Measurements from ENCODE around the gene GDI1.

GDI1 gene

GRCh38 chrX:154408659-154409221 lies 28.2 kb upstream of the GDI1 start:
- in situ Hi-C loops (cut with MboI; ENCODE audit: low sequenced_read_pairs): no loop called here

- in situ Hi-C loops (cut with MboI; ENCODE audit: low sequenced_read_pairs): no loop called here
Observed at GRCh38 chrX:154409222-154409871, 27.6 kb upstream of the GDI1 start, which contains the start of gene DNASE1L1. Gene DNASE1L1 (minus strand): TSS chrX:154409254. CDS start chrX:154405568, 3,686 bp downstream.

DNA sequence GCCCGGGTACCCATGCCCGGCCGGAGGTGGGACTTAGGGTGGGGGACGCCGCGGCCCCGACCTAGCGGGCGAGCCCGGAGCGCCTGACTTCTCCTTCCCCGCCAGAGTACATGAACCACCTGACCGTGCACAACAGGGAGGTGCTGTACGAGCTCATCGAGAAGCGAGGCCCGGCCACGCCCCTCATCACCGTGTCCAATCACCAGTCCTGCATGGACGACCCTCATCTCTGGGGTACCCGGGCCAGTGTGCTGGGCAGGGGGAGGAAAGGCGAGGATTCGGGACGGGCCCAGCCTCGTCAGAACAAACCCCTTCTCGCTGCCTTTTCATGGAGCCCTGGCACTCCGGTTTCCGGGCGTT lies 25.0 kb upstream of the GDI1 start:
- in situ Hi-C loops (cut with MboI; ENCODE audit: low sequenced_read_pairs): no loop called here

DNA sequence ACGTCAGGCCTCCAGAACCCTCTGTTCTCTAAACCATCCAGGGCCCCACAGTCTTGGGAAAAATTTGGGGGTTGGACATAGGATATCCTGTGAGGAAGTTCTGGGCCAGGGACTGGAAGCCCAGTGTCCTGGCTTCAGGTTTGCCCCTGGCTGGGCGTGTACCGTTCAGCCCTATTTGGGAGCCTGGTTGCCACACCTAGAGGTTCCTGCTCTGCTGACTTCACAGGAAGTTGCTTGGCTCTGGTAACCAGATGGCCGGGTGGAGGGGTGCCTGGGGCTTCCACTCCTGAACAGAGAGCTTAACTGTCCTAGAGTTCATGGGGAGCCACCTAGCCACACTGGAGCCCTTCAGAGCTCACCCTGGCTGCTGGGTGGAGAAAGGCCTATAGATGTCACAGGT lies 24.5 kb upstream of the GDI1 start:
- in situ Hi-C loops (cut with MboI; ENCODE audit: low sequenced_read_pairs): no loop called here

- in situ Hi-C loops (cut with MboI; ENCODE audit: low sequenced_read_pairs): no loop called here
Observed at GRCh38 chrX:154413142-154413541, 23.8 kb upstream of the GDI1 start.

- in situ Hi-C loops (cut with MboI; ENCODE audit: low sequenced_read_pairs): no loop called here
Observed at GRCh38 chrX:154417157-154417556, 19.8 kb upstream of the GDI1 start.

DNA sequence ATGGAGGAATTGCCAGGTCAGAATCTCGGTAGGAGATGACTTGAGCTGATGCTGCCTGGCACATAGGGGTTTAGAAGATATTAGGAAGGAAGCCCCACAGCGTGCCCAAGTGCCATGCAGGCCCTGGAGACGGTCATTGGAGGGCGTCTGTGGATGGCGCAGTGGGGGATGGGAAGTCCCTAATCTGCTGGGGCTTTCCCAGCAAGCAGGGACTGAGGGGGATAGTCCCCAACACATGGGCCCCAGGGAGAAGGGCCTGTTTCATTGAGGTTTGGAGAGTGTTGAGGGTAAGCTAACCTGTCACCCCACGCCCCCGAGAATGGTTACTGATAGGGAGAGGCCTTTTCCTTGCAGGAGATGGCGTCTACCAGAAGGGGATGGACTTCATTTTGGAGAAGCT lies 17.8 kb upstream of the GDI1 start:
- in situ Hi-C loops (cut with MboI; ENCODE audit: low sequenced_read_pairs): no loop called here

GRCh38 chrX:154419688-154420401 lies 17.1 kb upstream of the GDI1 start:
- in situ Hi-C loops (cut with MboI; ENCODE audit: low sequenced_read_pairs): no loop called here

DNA sequence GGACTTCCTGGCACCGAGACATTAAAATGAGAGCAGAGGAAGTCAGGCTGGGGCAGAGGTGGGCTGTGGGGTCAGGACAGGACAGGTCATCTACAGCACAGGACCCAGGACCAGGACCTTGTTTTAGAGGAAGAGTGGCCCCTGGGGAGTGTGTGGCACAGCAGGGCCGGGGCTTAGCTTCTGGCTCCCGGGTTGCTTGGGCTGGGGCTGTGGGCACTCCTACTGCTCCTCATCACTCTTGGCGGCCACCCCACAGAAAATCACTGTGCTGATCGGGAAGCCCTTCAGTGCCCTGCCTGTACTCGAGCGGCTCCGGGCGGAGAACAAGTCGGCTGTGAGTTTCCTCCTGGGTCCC lies 16.6 kb upstream of the GDI1 start:
- in situ Hi-C loops (cut with MboI; ENCODE audit: low sequenced_read_pairs): no loop called here

GRCh38 chrX:154426916-154427770 lies 9.8 kb upstream of the GDI1 start:
- in situ Hi-C loops (cut with MboI; ENCODE audit: low sequenced_read_pairs): no loop called here

DNA sequence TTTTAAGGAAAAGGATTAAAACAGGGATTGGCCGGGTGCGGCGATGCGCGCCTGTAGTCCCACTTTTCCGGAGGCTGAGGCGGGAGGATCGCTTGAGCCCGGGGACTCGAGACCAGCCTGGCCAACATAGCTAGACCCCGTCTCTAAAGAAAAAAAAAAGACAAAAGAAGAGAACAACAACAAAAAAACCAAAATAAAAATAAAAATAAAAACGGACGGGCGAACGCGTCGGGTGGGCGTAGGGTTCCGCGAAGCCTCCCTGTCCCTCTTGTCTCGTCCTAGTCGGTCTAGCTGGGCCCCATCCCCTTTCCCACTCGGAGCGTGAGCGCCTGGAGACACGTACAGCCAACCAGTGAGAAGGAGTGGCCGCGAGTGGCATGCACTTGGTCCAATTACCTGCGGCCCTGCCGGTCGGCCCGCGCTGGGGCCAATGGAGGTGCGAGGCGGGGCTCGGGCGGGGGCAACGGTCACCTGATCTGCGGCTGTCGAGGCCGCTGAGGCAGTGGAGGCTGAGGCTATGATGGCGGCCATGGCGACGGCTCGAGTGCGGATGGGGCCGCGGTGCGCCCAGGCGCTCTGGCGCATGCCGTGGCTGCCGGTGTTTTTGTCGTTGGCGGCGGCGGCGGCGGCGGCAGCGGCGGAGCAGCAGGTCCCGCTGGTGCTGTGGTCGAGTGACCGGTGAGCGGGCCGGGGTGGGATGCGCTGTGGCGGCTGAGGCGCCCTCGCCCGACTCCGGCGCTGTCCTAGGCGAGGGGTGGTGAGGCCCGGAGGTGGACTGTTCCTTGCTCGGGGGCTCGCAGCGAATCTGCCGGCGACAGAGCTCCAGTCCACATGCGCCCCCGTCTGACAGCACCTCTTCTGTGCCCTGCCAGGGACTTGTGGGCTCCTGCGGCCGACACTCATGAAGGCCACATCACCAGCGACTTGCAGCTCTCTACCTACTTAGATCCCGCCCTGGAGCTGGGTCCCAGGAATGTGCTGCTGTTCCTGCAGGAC lies 8.5 kb upstream of the GDI1 start, which contains the start of gene ATP6AP1:
Gene ATP6AP1 (plus strand): TSS at position 502 of the 996 bp plus-strand sequence. CDS start 16 bp downstream, at position 518.
- in situ Hi-C loops (cut with MboI; ENCODE audit: low sequenced_read_pairs): no loop called here

- in situ Hi-C loops (cut with MboI; ENCODE audit: low sequenced_read_pairs): no loop called here
Observed at GRCh38 chrX:154429711-154430110, 7.2 kb upstream of the GDI1 start.

- in situ Hi-C loops (cut with MboI; ENCODE audit: low sequenced_read_pairs): no loop called here
Observed at GRCh38 chrX:154430479-154430878, 6.5 kb upstream of the GDI1 start.

DNA sequence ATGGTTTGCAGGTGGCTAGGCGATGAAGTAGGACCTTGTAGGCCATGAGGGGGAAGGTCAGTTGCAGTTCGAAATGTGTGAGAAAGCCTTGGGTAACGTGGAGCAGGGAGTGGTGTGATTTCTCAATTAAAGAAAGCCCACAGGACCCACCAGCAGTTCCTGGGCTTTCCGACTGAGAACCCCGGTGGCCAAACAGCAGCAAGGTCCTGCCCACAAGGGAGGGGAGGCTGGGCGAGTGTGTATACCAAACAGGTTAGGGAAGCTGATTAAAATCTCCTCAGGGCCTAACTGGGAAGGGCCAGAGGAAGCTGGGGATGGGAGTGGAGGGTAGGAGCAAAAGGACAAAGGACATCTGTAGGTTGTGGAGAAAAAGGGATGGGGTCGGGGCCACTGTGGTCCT lies 6.0 kb upstream of the GDI1 start:
- in situ Hi-C loops (cut with MboI; ENCODE audit: low sequenced_read_pairs): no loop called here

- in situ Hi-C loops (cut with MboI; ENCODE audit: low sequenced_read_pairs): no loop called here
Observed at GRCh38 chrX:154431341-154431740, 5.6 kb upstream of the GDI1 start.

DNA sequence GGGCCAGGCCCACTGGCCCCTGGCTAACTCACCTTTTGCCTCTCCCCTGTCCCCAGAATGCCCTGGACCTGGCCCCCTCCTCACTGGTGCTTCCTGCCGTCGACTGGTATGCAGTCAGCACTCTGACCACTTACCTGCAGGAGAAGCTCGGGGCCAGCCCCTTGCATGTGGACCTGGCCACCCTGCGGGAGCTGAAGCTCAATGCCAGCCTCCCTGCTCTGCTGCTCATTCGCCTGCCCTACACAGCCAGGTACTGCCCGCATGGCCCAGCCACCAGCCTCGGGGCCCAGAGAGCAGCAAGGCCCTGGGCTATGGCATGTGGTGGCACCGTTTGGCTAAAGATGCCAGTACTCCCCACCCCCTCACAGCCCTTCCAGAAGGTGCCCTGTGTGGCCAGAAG lies 4.7 kb upstream of the GDI1 start:
- in situ Hi-C loops (cut with MboI; ENCODE audit: low sequenced_read_pairs): no loop called here

- in situ Hi-C loops (cut with MboI; ENCODE audit: low sequenced_read_pairs): no loop called here
Observed at GRCh38 chrX:154433605-154434004, 3.3 kb upstream of the GDI1 start.

DNA sequence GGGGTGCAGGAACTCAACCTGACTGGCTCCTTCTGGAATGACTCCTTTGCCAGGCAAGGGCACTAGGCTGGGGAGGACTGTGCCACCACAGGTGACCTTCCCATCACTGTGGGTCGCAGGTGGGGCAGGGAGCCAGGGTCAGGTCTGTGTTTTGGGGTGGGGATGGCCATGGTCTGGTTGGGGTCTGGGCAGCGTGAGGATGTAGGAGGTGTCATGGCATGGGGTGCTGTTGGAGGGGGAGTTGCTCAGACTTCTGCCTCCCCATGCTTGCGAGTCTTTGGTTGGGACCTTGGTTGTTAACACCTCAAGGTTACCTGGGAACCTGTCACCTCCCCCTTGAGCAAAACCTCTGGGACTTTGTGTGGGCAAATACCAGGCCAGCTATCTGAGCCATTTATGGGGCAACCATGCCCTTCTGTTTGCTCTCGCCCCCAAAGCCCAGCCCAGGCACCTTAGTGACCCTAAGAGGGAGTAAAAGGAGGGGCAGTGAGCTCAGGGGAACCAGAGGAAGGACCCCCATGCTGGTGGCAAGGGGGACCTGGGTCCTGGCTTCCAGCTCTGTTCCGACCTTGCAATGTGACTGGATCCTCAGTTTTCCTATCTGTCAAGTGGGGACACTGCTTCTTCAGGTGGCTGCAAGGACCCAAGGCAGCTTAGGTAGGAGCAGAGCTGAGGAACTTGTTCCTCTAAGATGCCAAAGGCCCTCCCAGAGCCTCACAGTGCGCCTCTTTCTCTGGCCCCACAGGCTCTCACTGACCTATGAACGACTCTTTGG lies 2.4 kb upstream of the GDI1 start:
- in situ Hi-C loops (cut with MboI; ENCODE audit: low sequenced_read_pairs): no loop called here

GRCh38 chrX:154435171-154435733 lies 1.7 kb upstream of the GDI1 start:
- in situ Hi-C loops (cut with MboI; ENCODE audit: low sequenced_read_pairs): no loop called here
